GM18502 (cell line): Measurements from ENCODE around the gene MARCHF10.
"Not testable (repeated sequence)": the region's sequence is repeated elsewhere in the genome, so short reads cannot be mapped to it uniquely, and the experiment has no call there.

ENCODE experiments used
- ATAC-seq: cut with Tn5 transposase; IDR thresholded peaks from one replicate; pipeline ENCODE4 v1.9.1; 2021; ENCODE audit warnings: mild to moderate bottlenecking; ENCODE audit not compliant: unreplicated experiment, poor library complexity

MARCHF10 gene

DNA sequence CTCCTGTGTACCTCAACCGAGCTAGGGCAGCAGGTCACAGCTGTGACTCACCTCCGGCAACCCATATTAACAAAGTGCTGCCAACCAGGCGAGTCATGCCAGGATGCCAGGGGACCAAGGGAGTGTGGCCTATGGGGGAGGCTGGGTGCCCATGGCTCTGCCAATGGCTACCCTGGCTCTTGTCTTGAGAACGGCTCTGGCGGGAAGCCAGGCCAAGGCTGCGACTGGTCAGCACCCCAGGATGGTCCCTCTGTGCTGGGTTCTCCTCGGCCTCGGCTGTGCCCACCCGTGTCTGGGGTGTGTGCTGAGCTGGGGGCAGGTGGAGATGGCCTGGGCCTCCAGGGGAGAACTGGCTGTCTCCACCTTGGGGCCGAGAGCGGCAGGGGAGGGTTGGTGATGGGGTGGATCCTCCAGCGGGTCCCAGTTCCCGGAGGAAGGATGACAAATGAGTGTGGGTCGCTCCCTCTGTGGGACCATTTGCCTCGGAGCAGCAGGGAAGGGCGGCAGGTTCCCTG lies 104.8 kb downstream of the MARCHF10 start:
- peak; percentile 18 for ATAC-seq

DNA sequence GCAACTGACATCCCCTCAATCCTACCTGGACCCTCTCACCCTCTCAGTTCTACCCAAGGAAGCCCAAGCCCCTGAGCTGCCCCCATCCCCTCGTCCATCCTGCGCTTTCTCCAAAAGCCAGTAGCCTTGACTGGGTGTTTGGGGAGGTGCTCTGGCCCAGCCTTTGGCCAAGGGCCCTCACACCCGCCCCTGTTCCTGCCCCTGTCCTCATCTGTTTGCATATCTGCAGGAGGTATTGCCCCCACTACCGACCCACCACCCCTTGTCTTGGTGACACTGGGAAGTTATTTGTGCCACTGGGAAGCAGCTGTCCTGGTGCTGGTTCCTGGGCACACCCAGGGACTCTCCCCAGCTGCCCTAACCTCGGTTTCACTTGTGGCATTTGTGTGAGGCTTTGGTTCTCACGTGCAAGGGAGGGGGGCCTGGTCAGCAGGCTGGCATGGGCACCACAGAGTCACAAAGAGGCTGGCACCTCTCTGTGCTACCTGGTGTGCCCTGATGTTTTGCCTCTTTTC lies 105.3 kb downstream of the MARCHF10 start:
- ATAC-seq: no peak

DNA sequence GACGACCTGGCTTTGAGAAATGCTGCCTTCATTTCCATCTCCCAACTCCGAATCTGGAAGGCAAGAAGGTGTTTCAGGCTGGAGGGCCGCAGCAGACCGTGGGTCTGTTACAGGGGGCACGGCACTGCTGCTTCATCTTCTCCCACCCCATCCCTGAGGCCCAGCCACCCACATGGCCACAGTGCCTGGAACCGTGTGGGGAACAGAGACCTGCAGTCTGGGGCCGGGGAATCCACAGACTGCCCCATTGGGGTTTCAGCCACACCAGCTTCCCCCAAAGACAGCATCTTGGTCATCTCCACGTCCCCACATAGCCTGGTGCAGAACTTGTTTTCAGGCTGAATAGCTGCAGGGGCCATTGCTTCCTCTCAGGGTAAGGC lies 106.4 kb downstream of the MARCHF10 start:
- ATAC-seq: no peak

DNA sequence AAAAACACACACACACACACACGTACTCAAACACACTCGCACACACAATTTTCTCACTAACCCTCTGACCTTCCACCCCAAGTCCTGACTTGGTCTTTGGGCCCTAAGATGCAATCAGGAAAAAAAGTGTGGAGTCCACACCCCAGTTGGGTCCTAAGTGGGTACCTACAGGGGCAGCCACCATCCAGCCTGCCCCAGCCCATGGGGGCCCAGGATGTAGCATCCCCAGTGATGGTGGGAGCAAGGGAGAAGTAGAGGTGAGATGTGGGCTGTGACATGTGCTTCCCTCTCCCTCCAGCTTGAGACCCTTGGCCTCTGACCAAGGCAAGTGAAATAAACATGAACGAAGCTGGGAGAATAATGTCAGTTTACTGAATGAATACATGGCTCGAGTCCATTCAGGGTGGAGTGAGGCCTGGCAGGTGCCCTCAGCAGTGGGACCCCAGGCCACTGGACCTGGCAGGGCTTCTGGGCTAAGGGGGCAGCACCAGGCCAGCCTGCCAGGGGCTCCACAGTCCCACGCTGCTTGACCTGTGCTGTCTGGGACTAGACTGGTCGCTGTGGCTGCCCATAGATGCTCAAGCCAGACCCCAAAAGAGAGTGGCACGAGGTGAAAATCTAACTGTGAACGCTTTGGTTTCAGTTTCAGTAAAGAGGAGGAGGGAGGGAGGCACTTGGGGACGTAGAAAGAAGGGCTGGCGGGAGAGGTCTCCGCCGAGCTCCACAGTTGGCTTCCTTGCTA lies 107.0 kb downstream of the MARCHF10 start:
- ATAC-seq: no peak

DNA sequence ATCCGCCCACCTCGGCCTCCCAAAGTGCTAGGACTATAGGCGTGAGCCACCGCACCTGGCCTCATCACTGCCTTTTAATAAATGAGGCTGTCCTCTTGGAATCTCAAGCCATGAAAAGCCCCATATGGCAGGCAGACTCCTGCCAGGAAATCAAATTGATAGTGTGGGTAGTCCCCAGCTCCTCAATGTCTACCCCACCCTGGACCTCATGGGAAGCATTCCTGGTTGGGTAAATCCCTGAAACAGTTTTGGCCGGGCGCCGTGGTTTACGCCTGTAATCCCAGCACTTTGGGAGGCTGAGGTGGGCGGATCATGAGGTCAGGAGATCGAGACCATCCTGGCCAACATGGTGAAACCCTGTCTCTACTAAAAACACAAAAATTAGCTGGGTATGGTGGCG lies 109.7 kb downstream of the MARCHF10 start:
- not testable (repeated sequence) for ATAC-seq

DNA sequence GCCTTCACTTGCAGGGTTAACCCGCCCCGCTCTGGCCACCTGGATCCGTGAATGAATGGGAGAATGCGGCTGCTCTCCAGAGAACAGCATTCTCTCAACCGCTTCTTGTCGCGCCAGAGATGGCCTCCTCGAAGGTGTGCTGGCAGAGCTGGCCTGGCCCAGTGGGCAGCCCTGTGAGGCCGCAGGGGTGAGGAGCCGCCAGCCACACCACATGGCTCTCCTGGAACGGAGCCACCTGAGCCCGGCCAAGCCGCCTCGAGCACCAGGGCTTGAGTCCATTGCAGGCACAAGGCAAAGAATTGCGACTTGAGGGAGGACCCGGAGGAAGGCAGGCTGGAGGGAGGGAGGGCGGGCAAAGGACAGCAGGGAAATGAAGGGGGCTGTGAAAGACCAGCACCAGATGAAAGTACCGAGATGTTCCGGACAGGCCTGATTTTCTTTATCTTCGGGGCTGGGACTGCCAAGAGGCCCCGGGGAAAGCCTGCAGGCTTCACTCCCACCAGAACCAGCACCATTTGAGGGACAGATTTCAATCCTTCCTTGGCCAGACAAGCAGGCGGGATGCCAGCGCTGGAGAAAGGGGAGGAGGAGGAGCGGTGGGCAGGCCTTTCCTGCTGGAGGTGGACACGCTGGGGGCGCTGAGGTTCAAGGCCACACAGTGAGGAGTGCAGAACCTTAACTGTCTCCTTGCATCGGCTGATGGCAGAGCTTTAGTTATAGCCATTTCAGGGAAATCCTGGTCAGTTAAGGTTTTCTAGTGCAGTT lies 111.2 kb downstream of the MARCHF10 start:
- ATAC-seq: no peak

DNA sequence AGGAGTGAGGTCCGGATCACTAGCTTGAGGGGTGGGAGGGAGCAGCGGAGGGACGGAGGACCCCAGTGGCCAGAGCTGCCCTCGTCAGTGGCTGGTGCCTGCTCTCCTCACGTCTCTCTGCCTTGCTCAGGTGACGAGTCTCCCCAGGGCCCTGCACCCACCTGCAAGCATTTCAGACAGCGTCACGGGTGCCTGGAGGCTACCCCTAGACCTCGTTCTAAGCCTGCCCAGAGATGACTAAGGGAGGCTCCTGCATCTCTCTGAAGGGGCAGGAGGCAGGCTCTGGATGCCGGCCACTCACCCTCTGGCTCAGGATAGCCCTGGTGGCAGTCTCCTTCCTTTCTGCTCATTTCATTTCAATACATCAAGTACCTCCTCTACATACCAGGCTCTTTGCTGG lies 111.9 kb downstream of the MARCHF10 start:
- ATAC-seq: no peak

DNA sequence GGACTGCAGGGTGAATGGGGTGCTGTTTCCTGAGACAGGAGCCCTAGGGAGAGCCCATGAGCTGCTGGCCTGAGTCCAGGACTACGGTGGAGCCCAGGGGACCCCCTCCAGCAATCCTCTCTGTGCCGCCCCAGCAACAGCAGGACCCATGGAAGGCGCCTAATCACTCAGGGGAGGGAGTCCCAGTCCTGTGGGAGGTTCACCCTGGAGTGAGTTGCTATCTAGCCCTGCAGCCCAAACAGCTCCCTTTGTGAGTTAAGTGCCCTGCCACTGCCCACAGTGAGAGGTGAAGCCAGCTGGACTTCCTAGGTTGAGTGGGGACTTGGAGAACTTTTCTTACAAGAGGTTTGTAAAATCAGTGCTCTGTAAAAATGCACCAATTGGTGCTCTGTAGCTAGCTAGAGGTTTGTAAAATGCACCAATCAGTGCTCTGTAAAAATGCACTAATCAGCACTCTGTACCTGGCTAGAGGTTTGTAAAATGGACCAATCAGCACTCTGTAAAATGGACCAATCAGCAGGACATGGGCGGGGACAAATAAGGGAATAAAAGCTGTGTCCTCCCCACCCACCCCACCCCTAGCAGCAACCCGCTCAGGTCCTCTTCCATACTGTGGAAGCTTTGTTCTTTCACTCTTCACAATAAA lies 112.9 kb downstream of the MARCHF10 start:
- not testable (repeated sequence) for ATAC-seq

DNA sequence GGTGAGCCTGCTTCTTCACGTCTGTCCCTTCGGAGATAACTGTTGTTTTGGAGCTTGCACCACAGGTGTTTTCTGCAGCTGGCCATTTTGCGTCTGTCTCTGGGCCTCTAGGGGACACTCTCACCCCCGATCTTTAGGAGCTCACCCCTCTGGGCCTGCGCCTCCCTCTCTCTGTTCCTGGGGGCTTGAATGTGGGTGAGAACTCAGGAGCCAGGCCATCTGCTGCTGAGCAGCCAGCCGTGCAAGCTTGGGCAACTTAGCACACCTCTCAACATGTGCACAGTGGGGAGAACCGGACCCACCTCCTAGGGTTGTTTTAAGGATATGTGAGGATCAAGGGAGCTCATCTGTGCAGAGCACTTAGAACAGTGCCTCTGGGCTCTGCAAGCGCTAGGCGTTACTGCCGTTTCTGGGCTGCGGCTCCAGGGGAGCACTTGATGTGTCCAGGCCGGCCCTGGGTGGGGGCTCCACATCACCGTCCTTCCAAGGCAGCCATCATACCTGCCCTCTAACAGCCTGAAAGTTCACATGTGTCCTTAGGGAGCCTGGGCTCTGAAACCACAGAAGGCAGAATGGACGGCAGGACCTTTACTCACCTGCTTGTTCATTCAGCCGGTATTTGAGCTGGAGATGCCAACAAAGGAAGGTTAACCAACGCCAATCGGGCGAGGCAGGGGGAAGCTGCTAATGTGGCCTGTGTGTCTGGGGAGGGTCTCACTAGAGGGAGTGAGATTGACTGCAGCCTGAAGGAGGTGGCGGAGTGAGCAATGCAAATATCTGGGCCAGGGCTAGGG lies 114.3 kb downstream of the MARCHF10 start:
- ATAC-seq: no peak

DNA sequence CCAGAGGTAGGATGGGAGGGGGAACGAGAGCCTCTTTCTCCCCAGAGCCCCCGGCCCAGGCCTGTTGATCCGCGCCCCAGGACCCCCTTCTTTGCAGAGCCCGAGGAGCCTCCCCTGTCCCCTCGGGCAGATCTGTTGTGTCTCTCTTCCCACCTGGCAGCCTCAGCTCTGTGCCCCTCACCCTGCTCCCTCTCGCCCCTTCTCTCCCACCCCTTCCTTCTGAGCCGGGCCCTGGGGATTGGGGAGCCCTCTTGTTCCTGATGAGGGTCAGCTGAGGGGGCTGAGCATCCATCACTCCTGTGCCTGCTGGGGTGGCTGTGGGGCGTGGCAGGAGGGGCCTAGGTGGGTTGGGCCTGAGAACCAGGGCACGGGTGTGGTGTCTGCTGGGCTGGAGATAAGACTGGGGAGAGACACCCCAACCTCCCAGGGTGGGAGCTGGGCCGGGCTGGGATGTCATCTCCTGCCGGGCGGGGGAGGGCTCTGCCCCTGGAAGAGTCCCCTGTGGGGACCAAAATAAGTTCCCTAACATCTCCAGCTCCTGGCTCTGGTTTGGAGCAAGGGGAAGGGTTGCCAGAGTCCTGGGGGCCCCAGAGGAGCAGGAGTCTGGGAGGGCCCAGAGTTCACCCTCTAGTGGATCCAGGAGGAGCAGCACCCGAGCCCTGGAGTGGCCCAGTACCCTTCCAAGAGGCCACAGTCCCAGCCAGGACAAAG lies 115.2 kb downstream of the MARCHF10 start:
- no peak for ATAC-seq

DNA sequence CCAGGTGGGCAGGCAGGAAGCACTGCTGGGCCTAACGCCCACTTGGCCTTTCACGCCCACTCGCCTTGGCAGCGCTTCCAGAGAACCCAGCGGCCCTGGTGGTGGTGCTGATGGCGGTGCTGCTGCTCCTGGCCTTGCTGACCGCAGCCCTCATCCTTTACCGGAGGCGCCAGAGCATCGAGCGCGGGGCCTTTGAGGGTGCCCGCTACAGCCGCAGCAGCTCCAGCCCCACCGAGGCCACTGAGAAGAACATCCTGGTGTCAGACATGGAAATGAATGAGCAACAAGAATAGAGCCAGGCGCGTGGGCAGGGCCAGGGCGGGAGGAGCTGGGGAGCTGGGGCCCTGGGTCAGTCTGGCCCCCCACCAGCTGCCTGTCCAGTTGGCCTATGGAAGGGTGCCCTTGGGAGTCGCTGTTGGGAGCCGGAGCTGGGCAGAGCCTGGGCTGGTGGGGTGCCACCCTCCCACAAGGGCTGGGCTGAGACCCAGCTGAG lies 115.9 kb downstream of the MARCHF10 start:
- ATAC-seq: no peak

DNA sequence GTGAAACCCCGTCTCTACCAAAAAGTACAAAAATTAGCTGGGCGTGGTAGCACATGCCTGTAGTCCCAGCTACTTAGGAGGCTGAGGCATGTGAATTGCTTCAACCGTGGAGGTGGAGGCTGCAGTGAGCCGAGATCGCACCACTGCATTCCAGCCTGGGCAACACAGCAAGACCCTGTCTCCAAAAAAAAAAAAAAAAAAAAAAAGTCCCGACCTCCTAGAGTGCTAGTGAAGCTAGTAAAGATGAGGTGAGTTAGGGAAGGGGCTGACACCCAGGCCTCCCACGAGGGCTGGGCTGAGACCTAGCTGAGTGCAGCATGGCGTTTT lies 116.6 kb downstream of the MARCHF10 start:
- ATAC-seq: not testable (repeated sequence)

DNA sequence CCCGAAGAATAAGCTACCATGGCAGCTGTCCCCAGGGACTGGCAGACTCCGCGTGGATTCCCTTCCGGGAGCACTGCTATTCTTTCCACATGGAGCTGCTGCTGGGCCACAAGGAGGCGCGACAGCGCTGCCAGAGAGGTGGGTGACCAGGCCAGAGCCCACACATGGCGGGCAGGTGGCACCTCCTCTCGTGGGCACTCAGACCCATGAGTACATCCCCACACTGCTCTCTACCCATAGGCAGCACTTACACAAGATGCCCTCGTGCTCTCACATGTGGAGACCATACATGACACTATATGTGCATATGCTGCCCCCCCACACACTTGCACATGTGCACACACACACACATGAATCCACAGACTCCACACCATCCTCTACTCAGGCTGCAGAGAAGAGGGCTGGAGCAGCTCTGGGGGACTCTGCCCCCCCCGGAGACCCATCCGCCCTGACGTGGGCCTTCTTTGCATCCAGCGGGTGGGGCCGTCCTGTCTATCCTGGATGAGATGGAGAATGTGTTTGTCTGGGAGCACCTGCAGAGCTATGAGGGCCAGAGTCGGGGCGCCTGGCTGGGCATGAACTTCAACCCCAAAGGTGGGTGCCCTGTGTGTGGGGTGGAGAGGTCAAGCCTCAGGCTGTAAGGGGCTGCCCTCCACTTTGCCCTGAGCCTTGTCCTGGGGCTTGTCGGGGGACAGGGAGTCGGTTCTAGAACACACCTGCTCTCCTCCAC lies 117.8 kb downstream of the MARCHF10 start:
- ATAC-seq: no peak

DNA sequence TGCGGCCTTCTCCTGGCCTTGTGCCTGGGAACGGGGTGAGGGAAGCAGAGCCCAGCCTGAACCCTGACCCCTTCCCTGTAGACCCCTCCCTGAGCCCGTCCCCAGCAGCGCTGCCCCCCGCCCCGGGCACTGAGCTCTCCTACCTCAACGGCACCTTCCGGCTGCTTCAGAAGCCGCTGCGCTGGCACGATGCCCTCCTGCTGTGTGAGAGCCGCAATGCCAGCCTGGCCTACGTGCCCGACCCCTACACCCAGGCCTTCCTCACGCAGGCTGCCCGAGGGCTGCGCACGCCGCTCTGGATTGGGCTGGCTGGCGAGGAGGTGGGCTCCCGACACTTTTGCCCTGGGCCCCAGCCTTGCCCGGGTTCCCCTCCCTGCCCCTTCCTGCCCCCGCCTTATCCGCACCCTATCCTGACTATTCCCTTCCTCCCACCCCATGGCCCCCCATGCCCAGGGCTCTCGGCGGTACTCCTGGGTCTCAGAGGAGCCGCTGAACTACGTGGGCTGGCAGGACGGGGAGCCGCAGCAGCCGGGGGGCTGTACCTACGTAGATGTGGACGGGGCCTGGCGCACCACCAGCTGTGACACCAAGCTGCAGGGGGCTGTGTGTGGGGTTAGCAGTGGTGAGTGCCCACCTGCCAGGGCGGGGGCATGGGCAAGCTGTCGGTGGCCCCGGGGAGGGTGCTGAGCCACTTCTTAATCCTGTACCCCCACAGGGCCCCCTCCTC lies 118.5 kb downstream of the MARCHF10 start:
- no peak for ATAC-seq

DNA sequence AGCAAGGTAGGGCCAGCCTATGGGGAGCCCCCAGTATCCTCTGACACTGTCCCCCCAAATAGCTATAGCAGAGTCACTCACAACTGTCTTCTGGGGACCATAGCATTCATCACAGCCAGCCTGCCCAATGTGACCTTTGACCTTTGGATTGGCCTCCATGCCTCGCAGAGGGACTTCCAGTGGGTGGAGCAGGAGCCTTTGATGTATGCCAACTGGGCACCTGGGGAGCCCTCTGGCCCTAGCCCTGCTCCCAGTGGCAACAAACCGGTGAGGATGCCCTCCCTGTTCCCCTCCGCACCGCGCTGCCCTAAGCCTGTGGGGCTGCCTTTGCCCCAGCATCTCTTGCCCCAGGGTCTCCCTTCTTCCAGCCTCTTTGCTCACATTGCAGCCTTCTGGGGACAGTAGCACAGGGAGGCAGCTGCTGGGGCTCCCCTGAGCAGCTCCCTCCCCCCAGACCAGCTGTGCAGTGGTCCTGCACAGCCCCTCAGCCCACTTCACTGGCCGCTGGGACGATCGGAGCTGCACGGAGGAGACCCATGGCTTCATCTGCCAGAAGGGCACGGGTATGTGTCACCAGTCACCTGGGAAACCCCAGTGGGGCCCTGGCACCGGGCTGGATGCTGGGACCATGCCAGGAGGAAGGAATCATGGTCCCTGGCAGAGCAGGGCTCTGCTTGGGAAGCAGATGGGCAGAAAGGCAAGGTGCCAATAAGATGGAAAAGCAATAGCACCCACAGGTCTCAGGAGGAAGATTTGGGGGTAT lies 119.5 kb downstream of the MARCHF10 start:
- ATAC-seq: no peak

DNA sequence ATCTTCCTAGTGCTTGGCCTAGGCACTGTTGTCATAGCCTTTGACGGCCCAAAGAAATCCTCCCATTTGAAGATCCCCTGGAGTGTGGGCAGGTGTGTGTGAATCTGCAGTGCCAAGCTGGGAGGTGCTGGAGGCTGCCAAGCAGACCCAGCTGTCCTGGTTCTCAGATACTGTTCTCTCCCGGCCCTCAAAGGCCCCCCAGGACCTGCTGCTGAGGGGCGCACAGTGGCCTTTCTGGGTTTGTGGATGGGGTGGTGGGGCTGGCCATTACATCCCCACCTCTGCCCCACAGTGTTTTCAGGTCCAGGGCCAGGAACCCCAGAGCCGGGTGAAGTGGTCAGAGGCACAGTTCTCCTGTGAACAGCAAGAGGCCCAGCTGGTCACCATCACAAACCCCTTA lies 120.1 kb downstream of the MARCHF10 start:
- no peak for ATAC-seq

DNA sequence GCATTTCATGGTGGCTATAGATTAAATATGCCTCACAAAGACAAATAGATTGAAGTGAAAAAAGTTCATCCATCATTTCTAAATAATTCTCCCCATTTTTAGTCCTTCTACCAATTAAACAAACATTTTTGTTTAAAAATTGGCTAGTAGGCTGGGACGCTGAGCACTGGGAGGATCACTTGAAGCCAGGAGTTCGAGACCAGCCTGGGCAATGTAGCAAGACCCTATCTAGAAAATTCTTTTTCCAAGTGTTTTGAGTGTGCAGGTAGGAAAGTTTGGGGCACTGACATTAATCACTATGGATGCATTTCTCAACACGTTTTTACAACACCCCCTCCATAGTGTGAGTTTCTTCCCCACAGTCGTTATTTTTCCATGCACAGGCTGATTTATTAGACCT lies 123.9 kb downstream of the MARCHF10 start:
- ATAC-seq: no peak
